ENCODE measurements around the gene CRYL1. TPM values are rescaled to one million over a fixed set of nuclear protein-coding genes. Genes with fewer than 3 reads are reported as not detected.
A peak's percentile ranks its signal among the peaks of the same experiment; 100 is the strongest.

CRYL1 gene
- polyA plus RNA-seq, 1 donor, result 24.1 TPM

GRCh38 chr13:20395061-20395916 is 130.4 kb downstream of the CRYL1 start:
- DNase-seq, result no peak

DNA sequence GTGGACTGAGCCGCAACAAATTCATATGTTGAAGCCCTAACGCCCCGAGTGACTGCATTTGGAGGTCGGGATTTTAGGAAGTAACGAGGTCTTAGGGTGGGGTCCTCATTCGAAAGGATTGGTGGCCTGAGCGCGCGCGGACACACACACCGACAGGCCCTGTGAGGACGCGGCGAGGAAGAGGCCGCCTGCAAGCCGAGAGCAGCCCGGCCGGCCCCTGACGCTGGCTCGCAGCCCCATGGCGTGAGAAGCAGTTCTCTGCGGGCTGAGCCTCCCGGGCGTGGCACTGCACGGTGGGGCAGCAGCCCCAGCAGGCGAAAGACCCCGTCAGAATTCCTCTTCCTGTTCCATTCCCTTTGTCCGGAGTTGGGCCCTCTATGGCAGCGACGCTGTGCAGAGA is 131.2 kb downstream of the CRYL1 start:
- no peak for DNase-seq

DNA sequence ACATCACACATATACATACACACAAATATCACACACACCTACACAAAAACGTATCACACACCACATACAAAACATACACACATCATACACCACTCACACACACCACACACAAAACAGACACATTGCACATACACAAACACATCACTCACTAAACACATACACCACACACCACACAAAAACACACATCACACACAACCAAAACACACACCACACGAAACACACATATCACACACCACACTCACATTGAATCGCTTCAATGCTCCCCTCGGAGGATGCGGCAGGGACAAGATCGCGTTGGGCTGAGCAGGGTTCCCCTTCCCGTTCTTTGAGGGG is 131.5 kb downstream of the CRYL1 start:
- DNase-seq, result no peak

DNA sequence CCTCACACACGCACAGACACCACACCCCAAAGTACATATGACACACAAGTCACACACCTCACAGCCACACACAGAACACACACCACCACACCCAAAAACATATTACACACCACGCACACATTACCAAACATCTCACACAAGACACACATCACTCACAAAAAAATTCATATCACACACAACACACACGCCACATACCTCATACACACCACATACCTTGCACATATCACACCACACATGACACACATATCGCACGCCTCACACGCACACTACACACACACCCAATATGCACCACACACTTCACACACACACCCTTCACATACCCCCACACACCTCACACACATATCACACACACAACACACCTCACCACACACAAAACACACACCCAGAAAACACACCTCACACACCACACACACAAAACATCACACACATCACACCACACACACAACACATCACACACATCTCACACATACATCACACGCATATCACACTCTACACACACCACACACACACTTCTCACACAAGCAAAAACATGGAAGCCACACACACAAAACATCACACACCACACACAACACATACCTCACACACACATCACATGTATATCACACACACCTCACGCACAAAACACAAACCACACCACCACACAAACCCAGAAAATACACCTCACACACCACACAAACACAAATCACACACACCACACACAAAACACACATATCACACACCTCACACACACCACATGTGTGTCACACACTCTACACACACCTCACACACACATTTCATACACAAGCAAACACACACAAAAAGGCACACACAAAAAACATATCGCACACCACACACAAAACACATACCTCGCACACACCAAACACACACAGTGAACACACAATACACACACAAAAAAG is 132.1 kb downstream of the CRYL1 start:
- DNase-seq, result no peak

GRCh38 chr13:20392530-20392929 is 133.1 kb downstream of the CRYL1 start:
- DNase-seq, result no peak

DNA sequence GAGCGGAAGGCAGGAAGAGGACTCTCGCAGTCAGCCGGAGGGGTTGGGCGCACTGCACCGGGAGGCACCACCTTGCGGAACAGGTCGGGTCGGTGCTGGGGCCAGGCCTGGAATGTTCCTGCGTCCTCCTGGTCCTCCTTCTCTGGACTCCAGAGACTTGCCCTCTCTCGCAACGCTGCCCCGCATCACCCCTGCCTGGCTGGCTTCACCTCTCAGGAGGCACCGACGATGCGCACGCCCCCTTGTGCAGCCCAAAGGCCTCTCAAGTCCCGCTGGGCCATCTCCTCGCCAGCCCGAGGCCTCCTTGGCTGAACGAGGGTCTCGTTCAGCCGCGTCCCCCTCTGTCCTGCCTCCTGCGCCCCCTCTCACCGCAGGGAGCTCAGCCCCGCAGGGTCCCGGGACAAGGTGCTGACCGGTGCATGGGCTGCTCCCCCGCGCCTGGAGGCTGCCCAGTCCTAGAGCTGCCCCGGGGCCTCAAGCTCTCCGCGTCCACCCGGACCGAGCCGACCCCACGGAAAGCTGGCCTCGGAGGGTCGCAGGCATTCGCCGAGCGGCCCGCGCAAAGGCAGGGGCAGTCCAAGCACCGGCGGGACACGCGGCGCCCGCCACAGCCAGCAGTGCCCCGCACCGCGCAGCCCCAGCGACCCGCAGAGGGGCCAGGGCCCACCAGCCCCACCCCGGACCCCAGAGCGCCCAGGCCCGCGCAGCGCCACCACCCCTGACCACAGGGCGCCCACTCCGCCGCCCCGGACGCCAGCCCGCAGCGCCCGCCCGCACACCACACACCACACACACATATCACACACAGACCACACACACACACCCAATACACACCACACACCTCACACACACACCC is 133.8 kb downstream of the CRYL1 start:
- no peak for DNase-seq

- DNase-seq, result no peak
Measured at GRCh38 chr13:20390526-20391175, 135.0 kb downstream of the CRYL1 start.

DNA sequence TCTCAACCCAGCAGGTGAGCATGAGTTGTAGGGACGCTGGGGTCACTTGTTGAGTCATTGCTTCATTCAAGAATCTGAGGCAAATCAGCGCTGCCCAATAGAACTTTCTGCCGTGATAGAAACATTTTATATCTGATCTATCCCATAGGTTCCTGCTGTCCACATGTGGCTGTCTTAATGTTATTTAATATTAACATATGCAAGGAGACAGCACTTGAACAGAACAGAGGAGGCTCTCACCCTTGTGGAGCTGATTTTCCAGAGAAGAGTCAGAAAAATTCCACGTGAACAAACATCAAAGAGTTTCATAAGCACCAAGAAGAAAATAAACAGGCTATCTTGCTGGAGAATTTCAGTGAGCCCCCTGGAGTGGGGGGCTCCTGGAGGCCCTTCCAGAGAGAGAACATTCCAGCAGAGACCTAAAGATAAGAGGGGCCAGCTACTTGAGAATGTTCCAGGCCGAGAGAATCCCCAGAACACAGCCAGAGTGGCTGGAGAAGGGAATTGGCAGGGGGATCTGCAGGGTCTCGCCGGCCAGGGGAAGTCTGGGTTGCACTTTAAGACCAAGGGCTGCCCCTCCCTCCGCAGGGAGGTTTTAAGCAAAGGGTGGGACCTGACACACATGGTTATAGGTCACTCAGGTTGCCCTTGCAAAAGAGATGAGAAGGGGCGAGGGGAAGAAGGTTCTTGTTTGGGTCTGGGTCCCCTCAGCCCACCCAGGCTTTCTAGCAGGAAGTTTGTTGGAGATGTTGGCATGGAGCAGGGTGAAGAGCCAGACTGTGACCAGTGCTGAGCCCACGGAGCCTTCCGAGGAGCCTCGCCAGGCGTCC is 135.7 kb downstream of the CRYL1 start:
- no peak for DNase-seq

DNA sequence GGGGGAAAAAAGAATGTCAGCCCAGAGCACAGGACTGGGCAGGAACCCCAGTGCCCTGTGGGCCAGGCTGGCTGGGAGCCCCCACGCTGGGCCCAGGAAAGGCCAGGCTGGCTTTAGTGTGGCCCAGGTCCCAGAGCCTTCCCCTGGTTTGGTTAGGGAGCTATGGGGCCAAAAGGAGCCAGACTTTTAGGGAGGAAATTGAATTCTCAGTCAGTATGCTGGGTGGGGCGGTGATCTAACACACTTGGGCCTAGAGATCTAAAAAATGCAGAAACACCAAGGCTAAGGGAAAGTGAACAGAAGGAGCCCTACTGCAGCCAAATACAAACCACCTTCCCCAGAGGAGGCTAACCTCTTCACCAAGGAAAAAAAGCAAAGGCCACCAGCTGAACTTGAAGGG is 137.5 kb downstream of the CRYL1 start:
- DNase-seq, result no peak

DNA sequence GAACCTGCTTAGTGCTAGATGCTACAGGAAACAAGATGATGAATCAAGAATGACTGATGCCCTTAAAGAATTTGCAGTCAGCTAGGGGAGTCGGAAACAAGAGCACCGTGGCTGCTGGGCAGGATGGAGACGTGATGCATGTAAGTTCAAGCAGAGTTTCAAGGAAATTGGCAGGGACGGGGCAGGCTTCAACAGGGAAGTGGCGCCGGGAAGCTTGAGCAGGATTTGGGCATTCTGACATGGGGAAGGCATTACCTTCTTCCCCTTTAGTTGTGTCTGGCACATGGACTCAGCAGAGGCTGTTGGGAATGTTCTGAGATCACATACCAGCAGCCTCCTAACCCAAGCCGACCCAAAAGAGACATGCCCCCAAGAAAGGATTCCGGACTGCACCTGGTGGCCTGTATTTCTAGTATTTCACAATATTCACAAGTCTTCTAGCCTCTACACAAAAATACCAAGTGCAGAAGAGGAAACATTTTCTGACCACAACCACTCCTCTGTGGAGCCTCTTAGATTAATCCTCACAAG is 138.2 kb downstream of the CRYL1 start:
- DNase-seq, result no peak

DNA sequence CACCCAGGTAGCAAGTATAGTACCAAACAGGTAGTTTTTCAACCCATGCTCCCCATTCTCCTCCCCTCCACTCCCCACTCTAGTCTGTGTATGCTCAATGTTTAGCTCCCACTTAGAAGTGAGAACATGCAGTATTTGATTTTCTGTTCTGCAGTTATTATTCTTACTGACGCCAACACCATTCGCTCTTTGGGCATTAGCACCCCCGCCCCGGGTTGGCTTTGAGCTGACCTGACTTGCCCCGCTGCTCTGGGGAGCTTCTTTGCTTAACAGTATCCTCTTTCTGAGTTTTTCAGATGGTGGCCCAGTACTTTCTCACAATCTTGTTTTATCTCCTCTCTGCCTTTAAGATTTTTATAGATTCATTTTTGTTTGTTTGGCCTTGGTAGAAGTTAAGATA is 138.7 kb downstream of the CRYL1 start:
- no peak for DNase-seq

DNA sequence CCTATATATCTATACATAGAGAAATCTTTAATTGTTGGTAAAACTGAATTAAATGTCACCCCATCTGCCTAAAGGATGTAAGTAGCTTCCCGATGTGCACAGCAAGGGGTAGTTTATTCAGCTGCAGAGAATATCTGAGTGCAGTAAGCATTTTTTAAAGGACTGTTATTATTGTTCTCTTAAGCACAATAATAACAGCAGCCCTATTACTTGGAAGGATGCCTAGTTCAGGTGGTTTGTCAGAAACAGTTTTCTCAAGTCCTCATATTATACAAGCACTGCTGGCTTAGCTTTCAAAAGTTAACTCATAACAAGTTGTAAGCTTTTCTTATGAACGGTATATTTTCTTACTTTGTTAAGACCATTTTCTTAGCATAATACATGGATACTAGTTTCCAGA is 142.6 kb downstream of the CRYL1 start:
- DNase-seq, result no peak

DNA sequence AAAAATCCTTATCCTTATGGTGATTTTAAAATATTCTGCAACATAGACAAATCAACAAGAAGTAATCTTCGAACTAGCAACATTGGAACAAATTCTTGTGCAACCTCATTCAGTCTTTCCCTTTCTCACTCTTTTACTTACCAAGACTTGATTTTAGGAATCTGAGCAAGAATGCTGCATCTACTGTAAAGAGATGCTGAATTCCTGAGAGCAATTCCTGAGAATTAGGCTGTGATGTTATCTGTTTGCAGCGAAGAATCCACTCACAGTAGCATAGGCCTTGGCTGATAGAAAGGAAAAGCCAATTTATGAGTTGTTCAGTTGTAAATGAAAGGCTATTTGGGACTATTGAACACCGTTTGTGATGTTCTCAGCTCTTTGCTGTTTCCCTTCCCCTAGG is 144.3 kb downstream of the CRYL1 start:
- DNase-seq, result no peak

- no peak for DNase-seq
Measured at GRCh38 chr13:20378721-20379120, 146.9 kb downstream of the CRYL1 start.

- no peak for DNase-seq
Measured at GRCh38 chr13:20377720-20378119, 147.9 kb downstream of the CRYL1 start.

DNA sequence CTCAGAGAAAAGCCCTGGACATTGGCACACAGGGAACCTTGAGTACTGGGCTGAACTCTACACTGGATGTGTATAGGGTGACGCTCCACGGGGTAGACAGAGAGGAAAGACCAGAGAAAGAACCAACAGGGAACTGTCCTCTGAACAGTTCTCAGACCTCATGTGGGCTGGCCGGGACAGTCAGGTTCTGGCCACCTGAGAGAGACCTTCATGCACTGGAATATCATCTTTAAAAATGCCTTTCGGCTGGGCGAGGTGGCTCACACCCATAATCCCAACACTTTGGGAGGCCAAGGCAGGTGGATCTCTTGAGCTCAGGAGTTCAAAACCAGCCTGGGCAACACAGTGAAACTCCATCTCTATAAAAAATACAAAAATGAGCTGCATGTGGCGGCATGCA is 149.8 kb downstream of the CRYL1 start:
- DNase-seq, result no peak

GRCh38 chr13:20373861-20374260 is 151.8 kb downstream of the CRYL1 start:
- peak; percentile 45 for DNase-seq

DNA sequence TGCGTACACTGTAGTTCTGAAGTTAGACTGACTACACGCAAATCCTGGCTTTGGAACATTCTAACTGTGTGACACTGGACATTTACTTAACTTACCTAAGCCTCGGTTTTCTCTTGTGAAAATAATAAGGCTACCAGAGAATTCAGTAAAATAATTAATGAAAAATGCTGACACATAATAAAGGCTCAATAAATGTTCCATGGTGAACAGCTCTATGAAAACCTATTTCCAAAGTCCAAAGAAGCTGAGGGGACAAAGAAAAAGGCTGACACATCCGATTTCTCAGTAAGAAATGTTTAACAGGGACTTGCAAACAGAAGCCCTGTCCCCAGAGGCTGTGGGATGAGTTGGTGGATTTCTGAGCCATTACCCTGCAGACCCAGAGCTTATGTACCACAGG is 153.8 kb downstream of the CRYL1 start:
- no peak for DNase-seq

GRCh38 chr13:20370815-20371421 is 154.7 kb downstream of the CRYL1 start:
- DNase-seq, result no peak

DNA sequence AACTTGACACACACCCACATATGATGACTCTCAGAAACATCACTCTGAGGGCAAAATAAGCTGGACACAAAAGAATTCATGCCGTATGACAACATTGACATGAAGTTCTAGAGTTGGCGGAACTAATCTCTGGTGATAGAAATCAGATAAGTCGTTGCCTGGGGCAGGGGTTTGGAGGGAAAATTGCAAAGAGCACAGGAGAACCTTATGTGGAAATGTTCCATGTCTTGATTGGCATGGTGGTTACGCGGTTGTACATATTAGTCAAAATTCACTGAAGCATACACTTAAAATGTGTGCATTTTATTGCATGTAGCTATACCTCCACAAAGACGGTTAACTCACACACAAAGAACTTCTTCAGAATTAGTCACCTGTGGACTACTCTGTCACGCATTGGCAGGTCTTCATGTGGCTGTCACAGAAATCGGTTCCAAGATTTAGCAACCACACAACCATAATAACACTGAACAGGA is 155.7 kb downstream of the CRYL1 start:
- DNase-seq, result no peak

- DNase-seq, result no peak
Measured at GRCh38 chr13:20366056-20366455, 159.6 kb downstream of the CRYL1 start.

Measured in hindlimb muscle (tissue), 1 donor.